Mesenchymal stem cell (in vitro differentiated cells and primary cell): ENCODE data around the gene SLC9B1.
"Not testable (repeated sequence)": the region's sequence is repeated elsewhere in the genome, so short reads cannot be mapped to it uniquely, and the experiment has no call there.

Source experiments
- DNase-seq: peaks from one replicate; pipeline ENCODE4 v3.0.0-alpha.2; 2013
- H2AFZ ChIP-seq: one replicate; pipeline ENCODE4 v1.6.1; 2013; ENCODE audit warnings: low read depth, mild to moderate bottlenecking, control low read depth, inconsistent platforms, low read length, moderate library complexity
- H2AK5ac ChIP-seq: 2 replicates; pipeline ENCODE4 v1.6.1; 2013; ENCODE audit warnings: low read length, moderate library complexity, mild to moderate bottlenecking, inconsistent platforms; ENCODE audit not compliant: severe bottlenecking
- H2BK120ac ChIP-seq: one replicate; pipeline ENCODE4 v1.6.1; 2013; ENCODE audit warnings: low read depth, mild to moderate bottlenecking, inconsistent platforms, low read length, moderate library complexity
- H2BK12ac ChIP-seq, 2 experiments: one replicate each; pipeline ENCODE4 v1.6.1; 2013; ENCODE audit warnings: inconsistent platforms in 2 of 2, low read length in 2 of 2, mild to moderate bottlenecking in 2 of 2, moderate library complexity in 2 of 2, control low read depth in 1 of 2
- H2BK15ac ChIP-seq: one replicate; pipeline ENCODE4 v1.6.1; 2013; ENCODE audit warnings: mild to moderate bottlenecking, low read depth, inconsistent platforms; ENCODE audit not compliant: poor library complexity, severe bottlenecking
- H2BK5ac ChIP-seq: 2 replicates; pipeline ENCODE4 v1.6.1; 2013; ENCODE audit warnings: low read depth, mild to moderate bottlenecking, low read length, control low read depth, inconsistent platforms; ENCODE audit not compliant: poor library complexity, severe bottlenecking
- H3K14ac ChIP-seq, 2 experiments: one replicate each; pipeline ENCODE4 v1.6.1; 2013; ENCODE audit warnings: inconsistent platforms in 2 of 2, low read length in 2 of 2, control low read depth in 1 of 2, mild to moderate bottlenecking in 1 of 2, moderate library complexity in 1 of 2
- H3K18ac ChIP-seq, 2 experiments: one replicate each; pipeline ENCODE4 v1.6.1; 2013; ENCODE audit warnings: inconsistent platforms in 2 of 2, low read length in 2 of 2, control low read depth in 1 of 2, low read depth in 1 of 2, mild to moderate bottlenecking in 1 of 2
- H3K23ac ChIP-seq, 2 experiments: one replicate each; pipeline ENCODE4 v1.6.1; 2013; ENCODE audit warnings: inconsistent platforms in 2 of 2, low read length in 2 of 2, mild to moderate bottlenecking in 2 of 2, moderate library complexity in 2 of 2, control low read depth in 1 of 2
- H3K27ac ChIP-seq: 2 replicates; pipeline ENCODE4 v1.5.1; 2013; ENCODE audit warnings: mild to moderate bottlenecking, moderate library complexity, low read length, control low read depth, inconsistent platforms; ENCODE audit not compliant: poor library complexity, severe bottlenecking
- H3K27me3 ChIP-seq, 2 experiments: 2 replicates each; pipeline versions ENCODE4 v1.6.1 to v1.7.0; 2013; ENCODE audit warnings: low read length in 2 of 2, mild to moderate bottlenecking in 2 of 2, moderate library complexity in 2 of 2, control low read depth in 1 of 2, inconsistent platforms in 1 of 2; ENCODE audit not compliant: control insufficient read depth in 1 of 2, insufficient read depth in 1 of 2
- H3K36me3 ChIP-seq, 2 experiments: 2 replicates each; pipeline versions ENCODE4 v1.6.1 to v1.7.0; 2013; ENCODE audit warnings: low read length in 2 of 2, control low read depth in 1 of 2, inconsistent platforms in 1 of 2, low read depth in 1 of 2, mild to moderate bottlenecking in 1 of 2; ENCODE audit not compliant: insufficient read depth in 2 of 2, control insufficient read depth in 1 of 2
- H3K4ac ChIP-seq, 2 experiments: one replicate each; pipeline ENCODE4 v1.6.1; 2013; ENCODE audit warnings: inconsistent platforms in 2 of 2, low read length in 2 of 2, mild to moderate bottlenecking in 2 of 2, moderate library complexity in 2 of 2, control low read depth in 1 of 2, low read depth in 1 of 2
- H3K4me1 ChIP-seq: 2 replicates; pipeline ENCODE4 v1.6.1; 2013; ENCODE audit warnings: low read depth, low read length, control low read depth; ENCODE audit not compliant: control insufficient read depth, insufficient read depth
- H3K4me2 ChIP-seq: 2 replicates; pipeline ENCODE4 v1.6.1; 2013; ENCODE audit warnings: low read length, mild to moderate bottlenecking, inconsistent platforms; ENCODE audit not compliant: poor library complexity, severe bottlenecking
- H3K4me3 ChIP-seq, 2 experiments: 2 replicates each; pipeline versions ENCODE4 v1.5.1 to v1.7.0; 2013; ENCODE audit warnings: low read length in 2 of 2, mild to moderate bottlenecking in 2 of 2, control low read depth in 1 of 2, low read depth in 1 of 2; ENCODE audit not compliant: insufficient read depth in 1 of 2
- H3K79me1 ChIP-seq: replicated peaks from 2 replicates; pipeline ENCODE4 v1.6.1; 2013; ENCODE audit warnings: mild to moderate bottlenecking, control low read depth, low read length, inconsistent platforms; ENCODE audit not compliant: poor library complexity, severe bottlenecking
- H3K9ac ChIP-seq: 2 replicates; pipeline ENCODE4 v1.7.0; 2013; ENCODE audit warnings: mild to moderate bottlenecking, low read length, moderate library complexity
- H3K9me3 ChIP-seq: 2 replicates; pipeline ENCODE4 v1.7.0; 2013; ENCODE audit warnings: mild to moderate bottlenecking, low read length; ENCODE audit not compliant: control insufficient read depth
- H4K8ac ChIP-seq: one replicate; pipeline ENCODE4 v1.6.1; 2013; ENCODE audit warnings: inconsistent platforms, mild to moderate bottlenecking, low read length, moderate library complexity
- H4K91ac ChIP-seq: one replicate; pipeline ENCODE4 v1.6.1; 2013; ENCODE audit warnings: mild to moderate bottlenecking, low read length, inconsistent platforms
- WGBS: methylation state at CpG from one replicate; pipeline ENCODE4 v1.1.7; 2013; ENCODE audit warnings: mixed read lengths; 5-methylcytosine and 5-hydroxymethylcytosine counted together

The SLC9B1 gene

GRCh38 chr4:102994803-102995202, 24.7 kb downstream of the SLC9B1 start:
- Histone ChIP-seq H3K4me2 (no peak overlapping the region), H3K36me3 (no peaks in the 10 kb centered on the region), H3K27me3 (no peaks in the 10 kb centered on the region), H3K4me3 (no peak overlapping the region), H3K79me1 (no peaks in the 10 kb centered on the region), H2BK15ac (no peak overlapping the region), H3K9ac (no peak overlapping the region), H2BK120ac (no peak overlapping the region), H3K14ac (no peak overlapping the region), H2BK5ac (no peak overlapping the region), H4K91ac (no peak overlapping the region), H4K8ac (no peak overlapping the region), H3K18ac (no peak overlapping the region), H3K4me1 (no peaks in the 10 kb centered on the region), H3K27ac (no peak overlapping the region), H2BK12ac (no peak overlapping the region), H3K4ac (no peak overlapping the region), H2AFZ (no peak overlapping the region), H2AK5ac (no peak overlapping the region), H3K23ac (no peak overlapping the region), H3K9me3 (no peaks in the 10 kb centered on the region)
- no CpG with 5 or more reads among the region's 1 CpG for WGBS
- no peak for DNase-seq

GRCh38 chr4:102993985-102994384, 25.5 kb downstream of the SLC9B1 start:
- H2BK120ac ChIP-seq, H2AFZ ChIP-seq, H3K4me1 ChIP-seq, H3K4me3 ChIP-seq, DNase-seq, H3K23ac ChIP-seq, H3K36me3 ChIP-seq, H3K27ac ChIP-seq, H3K18ac ChIP-seq, H2BK15ac ChIP-seq, H2BK5ac ChIP-seq, H3K4ac ChIP-seq, H3K27me3 ChIP-seq, H4K91ac ChIP-seq, H2AK5ac ChIP-seq, H2BK12ac ChIP-seq, H3K14ac ChIP-seq, H3K79me1 ChIP-seq, H3K4me2 ChIP-seq, H4K8ac ChIP-seq, H3K9ac ChIP-seq, H3K9me3 ChIP-seq: not testable (repeated sequence)

- H3K36me3 ChIP-seq, result no peaks in the 10 kb centered on the region
- no peak overlapping the region for H3K27ac ChIP-seq
- H4K91ac ChIP-seq, result no peak overlapping the region
- H3K4ac ChIP-seq, result no peak overlapping the region
- H4K8ac ChIP-seq, result no peak overlapping the region
- H3K18ac ChIP-seq, result no peak overlapping the region
- no peak overlapping the region for H2BK15ac ChIP-seq
- no peak overlapping the region for H3K23ac ChIP-seq
- H2BK120ac ChIP-seq, result no peak overlapping the region
- H3K27me3 ChIP-seq, result no peaks in the 10 kb centered on the region
- no peak for DNase-seq
- no peaks in the 10 kb centered on the region for H3K79me1 ChIP-seq
- H3K4me1 ChIP-seq, result no peaks in the 10 kb centered on the region
- no peak overlapping the region for H3K14ac ChIP-seq
- no peak overlapping the region for H3K4me3 ChIP-seq
- H3K4me2 ChIP-seq, result no peak overlapping the region
- no peaks in the 10 kb centered on the region for H3K9me3 ChIP-seq
- H2AK5ac ChIP-seq, result no peak overlapping the region
- H2BK12ac ChIP-seq, result no peak overlapping the region
- 95% methylated on average over 1 of the region's 1 CpG for WGBS
- H2BK5ac ChIP-seq, result no peak overlapping the region
- no peak overlapping the region for H3K9ac ChIP-seq
- H2AFZ ChIP-seq, result no peak overlapping the region
Measured at GRCh38 chr4:102988429-102989020, 31.0 kb downstream of the SLC9B1 start.

- no peak overlapping the region for H4K8ac ChIP-seq
- no peak overlapping the region for H2BK12ac ChIP-seq
- WGBS, result 100% methylated on average over 1 of the region's 2 CpGs
- no peak overlapping the region for H2BK120ac ChIP-seq
- no peaks in the 10 kb centered on the region for H3K27me3 ChIP-seq
- no peak overlapping the region for H2AK5ac ChIP-seq
- H3K4me1 ChIP-seq, result no peaks in the 10 kb centered on the region
- no peak overlapping the region for H2BK15ac ChIP-seq
- no peak for DNase-seq
- H3K9me3 ChIP-seq, result peaks cover 4% of the 10 kb centered on the region
- no peak overlapping the region for H3K4me2 ChIP-seq
- H3K27ac ChIP-seq, result no peak overlapping the region
- H4K91ac ChIP-seq, result no peak overlapping the region
- H3K23ac ChIP-seq, result no peak overlapping the region
- H3K18ac ChIP-seq, result no peak overlapping the region
- no peak overlapping the region for H2BK5ac ChIP-seq
- H3K4ac ChIP-seq, result no peak overlapping the region
- H3K9ac ChIP-seq, result no peak overlapping the region
- no peak overlapping the region for H3K14ac ChIP-seq
- no peak overlapping the region for H3K4me3 ChIP-seq
- no peak overlapping the region for H2AFZ ChIP-seq
- H3K36me3 ChIP-seq, result no peaks in the 10 kb centered on the region
- H3K79me1 ChIP-seq, result no peaks in the 10 kb centered on the region
Measured at GRCh38 chr4:102981005-102981404, 38.5 kb downstream of the SLC9B1 start.
